PFSK-1 (cell line): ENCODE results near the gene PHF11.

Experiments used
- FOXP2 ChIP-seq: optimal IDR thresholded peaks from 2 replicates; pipeline ENCODE3; 2011; ENCODE audit warnings: borderline replicate concordance, control low read depth, inconsistent platforms; ENCODE audit not compliant: insufficient read depth; ENCODE audit errors: extremely low read length, extremely low read depth
- POLR2AphosphoS5 ChIP-seq: IDR thresholded peaks from 2 replicates; pipeline ENCODE4 v1.6.1; 2012; ENCODE audit warnings: low read depth, mild to moderate bottlenecking, control low read depth, low read length, moderate library complexity
- SIN3A ChIP-seq: IDR thresholded peaks from 2 replicates; pipeline ENCODE4 v1.6.1; 2012; ENCODE audit warnings: mild to moderate bottlenecking, low read length, moderate library complexity, borderline replicate concordance; ENCODE audit not compliant: insufficient read depth
- TAF1 ChIP-seq: IDR thresholded peaks from 2 replicates; pipeline ENCODE4 v1.6.1; 2012; ENCODE audit warnings: low read length, control low read depth, borderline replicate concordance; ENCODE audit not compliant: insufficient read depth
- TF ChIP-seq, protein P1 (sequence below), 2 experiments: IDR thresholded peaks; 2 replicates each; pipeline versions ENCODE4 v1.6.1 to v1.8.0; 2011 to 2012; ENCODE audit warnings: low read depth in 2 of 2, low read length in 2 of 2, control low read depth in 1 of 2, inconsistent platforms in 1 of 2, mild to moderate bottlenecking in 1 of 2, moderate library complexity in 1 of 2; ENCODE audit not compliant: insufficient read depth in 1 of 2

PHF11 gene

DNA sequence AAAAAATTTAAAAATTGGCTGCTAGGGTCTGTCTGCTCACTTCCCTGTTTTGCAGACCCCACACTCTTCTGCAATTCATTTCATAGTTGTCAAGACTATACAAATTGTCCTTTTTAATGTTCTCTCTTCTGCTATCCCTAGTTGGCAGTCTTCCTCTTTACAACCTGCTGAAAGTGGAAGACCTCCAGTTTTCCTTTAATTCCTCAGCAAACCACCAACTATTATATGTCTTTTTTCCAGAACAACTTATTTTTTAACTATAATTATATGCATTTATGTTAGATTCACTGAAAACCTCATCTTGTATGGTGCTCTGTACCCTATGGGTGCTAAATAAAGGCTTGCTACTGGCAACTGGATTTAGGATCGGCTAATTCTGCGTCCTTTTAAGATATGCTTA lies 1.1 kb upstream of the PHF11 start:
- no peak for TF ChIP-seq TAF1
- TF ChIP-seq POLR2AphosphoS5, result no peak
- TF ChIP-seq SIN3A, result no peak
- TF ChIP-seq, protein P1, sequence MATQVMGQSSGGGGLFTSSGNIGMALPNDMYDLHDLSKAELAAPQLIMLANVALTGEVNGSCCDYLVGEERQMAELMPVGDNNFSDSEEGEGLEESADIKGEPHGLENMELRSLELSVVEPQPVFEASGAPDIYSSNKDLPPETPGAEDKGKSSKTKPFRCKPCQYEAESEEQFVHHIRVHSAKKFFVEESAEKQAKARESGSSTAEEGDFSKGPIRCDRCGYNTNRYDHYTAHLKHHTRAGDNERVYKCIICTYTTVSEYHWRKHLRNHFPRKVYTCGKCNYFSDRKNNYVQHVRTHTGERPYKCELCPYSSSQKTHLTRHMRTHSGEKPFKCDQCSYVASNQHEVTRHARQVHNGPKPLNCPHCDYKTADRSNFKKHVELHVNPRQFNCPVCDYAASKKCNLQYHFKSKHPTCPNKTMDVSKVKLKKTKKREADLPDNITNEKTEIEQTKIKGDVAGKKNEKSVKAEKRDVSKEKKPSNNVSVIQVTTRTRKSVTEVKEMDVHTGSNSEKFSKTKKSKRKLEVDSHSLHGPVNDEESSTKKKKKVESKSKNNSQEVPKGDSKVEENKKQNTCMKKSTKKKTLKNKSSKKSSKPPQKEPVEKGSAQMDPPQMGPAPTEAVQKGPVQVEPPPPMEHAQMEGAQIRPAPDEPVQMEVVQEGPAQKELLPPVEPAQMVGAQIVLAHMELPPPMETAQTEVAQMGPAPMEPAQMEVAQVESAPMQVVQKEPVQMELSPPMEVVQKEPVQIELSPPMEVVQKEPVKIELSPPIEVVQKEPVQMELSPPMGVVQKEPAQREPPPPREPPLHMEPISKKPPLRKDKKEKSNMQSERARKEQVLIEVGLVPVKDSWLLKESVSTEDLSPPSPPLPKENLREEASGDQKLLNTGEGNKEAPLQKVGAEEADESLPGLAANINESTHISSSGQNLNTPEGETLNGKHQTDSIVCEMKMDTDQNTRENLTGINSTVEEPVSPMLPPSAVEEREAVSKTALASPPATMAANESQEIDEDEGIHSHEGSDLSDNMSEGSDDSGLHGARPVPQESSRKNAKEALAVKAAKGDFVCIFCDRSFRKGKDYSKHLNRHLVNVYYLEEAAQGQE (IDR thresholded peaks at IDR 0.05; ENCODE audit: insufficient read depth in 1 of 2, low read depth in 2 of 2, low read length in 2 of 2), result no peak
- TF ChIP-seq FOXP2, result no peak

DNA sequence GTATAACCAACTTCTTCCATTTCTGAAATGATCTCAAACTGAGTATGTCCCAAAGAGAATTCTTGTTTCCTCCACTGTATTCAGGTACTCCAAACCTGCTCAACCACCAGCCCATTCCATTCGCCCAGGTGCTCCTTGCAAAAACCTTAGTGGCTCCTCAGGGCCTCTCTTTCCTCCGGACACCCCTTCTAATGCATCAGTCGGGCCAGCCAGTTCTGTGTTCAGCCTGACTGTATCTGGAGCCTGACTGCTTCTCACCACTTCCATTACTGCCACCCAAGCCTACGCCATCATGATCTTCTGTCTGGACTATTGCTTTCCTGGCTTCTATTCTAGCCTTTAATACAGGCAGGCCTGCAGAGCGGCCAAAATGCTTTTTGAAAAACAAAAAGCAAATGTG lies 1.5 kb downstream of the PHF11 start:
- no peak for TF ChIP-seq TAF1
- TF ChIP-seq FOXP2, result no peak
- TF ChIP-seq, protein P1 (IDR thresholded peaks at IDR 0.05; ENCODE audit: insufficient read depth in 1 of 2, low read depth in 2 of 2, low read length in 2 of 2), result no peak
- no peak for TF ChIP-seq POLR2AphosphoS5
- no peak for TF ChIP-seq SIN3A

DNA sequence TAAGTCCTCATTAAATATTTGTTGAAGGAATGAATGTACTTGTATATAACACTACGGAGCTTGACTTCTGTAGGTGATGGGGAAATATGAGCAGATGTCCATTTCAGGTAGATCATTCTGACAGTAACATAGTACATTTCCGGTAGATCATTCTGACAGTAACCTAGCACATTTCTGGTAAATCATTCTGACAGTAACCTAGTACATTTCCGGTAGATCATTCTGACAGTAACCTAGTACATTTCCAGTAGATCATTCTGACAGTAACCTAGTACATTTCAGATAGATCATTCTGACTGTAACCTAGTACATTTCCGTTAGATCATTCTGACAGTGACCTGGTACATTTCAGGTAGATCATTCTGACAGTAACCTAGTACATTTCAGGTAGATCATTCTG lies 2.5 kb downstream of the PHF11 start:
- TF ChIP-seq TAF1, result no peak
- TF ChIP-seq FOXP2, result no peak

DNA sequence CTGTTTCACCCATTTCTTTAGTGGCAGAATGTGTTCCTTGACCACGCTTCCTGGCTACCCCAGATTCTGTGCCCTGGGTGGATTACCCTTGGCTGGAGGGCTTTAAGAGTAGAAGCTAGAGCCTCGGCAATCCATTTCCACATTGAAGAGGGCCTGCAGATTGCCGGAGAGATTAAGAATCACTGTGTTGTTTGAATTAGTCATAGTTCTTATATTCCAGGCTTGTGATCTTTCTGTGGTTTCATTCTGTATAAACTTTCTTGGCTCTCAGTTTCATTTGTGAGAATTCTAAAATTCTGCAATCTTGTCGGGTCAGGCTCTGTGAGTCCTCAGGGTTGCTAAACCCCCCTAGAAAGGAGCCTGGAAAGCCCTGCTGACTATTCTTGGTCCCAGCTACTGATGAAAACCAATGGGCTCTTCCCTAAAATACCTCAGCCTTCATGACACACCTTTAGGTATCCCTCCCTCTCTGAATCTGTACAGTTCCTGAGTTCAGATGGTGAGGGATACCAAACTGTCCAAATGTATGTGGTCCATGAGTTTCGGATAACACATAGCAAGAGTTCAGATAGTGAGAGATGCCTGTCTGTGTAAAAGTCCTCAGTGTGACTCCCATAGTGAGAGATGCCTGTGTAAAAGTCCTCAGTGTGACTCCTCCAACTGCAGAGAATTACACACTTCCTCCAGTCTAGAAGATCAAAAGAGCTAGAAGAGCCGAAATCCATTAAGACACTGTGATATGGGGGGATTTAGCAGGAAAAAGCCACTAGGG lies 4.3 kb downstream of the PHF11 start:
- TF ChIP-seq SIN3A (no peak), FOXP2 (no peak), POLR2AphosphoS5 (no peak), TAF1 (no peak)
- TF ChIP-seq, protein P1 (IDR thresholded peaks at IDR 0.05; ENCODE audit: insufficient read depth in 1 of 2, low read depth in 2 of 2, low read length in 2 of 2), result no peak

DNA sequence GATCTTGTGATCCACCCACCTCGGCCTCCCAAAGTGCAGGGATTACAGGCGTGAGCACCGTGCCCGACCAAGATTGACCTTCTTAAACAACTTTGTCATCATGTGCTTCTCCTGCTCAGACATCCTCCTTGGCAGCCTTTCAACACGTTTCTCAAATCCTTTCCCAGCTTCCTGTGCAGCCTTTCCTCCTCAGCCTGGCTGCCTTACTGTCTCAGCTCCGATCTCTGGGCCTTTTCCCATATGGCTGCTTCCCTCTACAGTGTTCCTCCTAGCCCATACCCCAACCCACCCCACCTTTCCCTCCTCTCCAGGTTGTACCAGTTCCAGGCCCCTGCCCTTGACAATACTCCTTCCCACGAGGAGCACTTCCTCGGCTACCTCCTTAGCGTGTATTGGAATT lies 7.2 kb downstream of the PHF11 start:
- no peak for TF ChIP-seq SIN3A
- TF ChIP-seq TAF1, result no peak
- TF ChIP-seq FOXP2, result no peak
- TF ChIP-seq, protein P1 (IDR thresholded peaks at IDR 0.05; ENCODE audit: insufficient read depth in 1 of 2, low read depth in 2 of 2, low read length in 2 of 2), result no peak
- TF ChIP-seq POLR2AphosphoS5, result no peak
